Measurements from ENCODE around the gene RETREG3. TPM values are rescaled to one million over a fixed set of nuclear protein-coding genes. Genes with fewer than 3 reads are reported as not detected.

RETREG3 gene
- total and polyA plus RNA-seq, 9 of the 15 experiments (the other 6 are each of a cell fraction or from before 2014, with no cell fraction given) = 4.1 to 39.0 (median 16.9) TPM

- in situ Hi-C loops (cut with MboI) = no loop called here
- no peaks in the 10 kb centered on the region for H3K79me2 ChIP-seq (ENCODE audit: control insufficient read depth, insufficient read depth, low read length)
- ChIA-PET POLR2A (interaction anchor here (0.7 kb wide), 2 partner anchors 65 to 226 kb away, joined by 3 read pairs; no protein-coding TSS in a partner anchor), CTCF (ENCODE audit: low intra/inter-chr PET ratio) (no interaction called here)
- intact Hi-C loops (cut with micrococcal nuclease) = no loop called here
- H3K4me2 ChIP-seq (ENCODE audit: insufficient read depth, low read length) = no peak overlapping the region
- no peaks in the 10 kb centered on the region for H4K20me1 ChIP-seq (replicated peaks; ENCODE audit: control insufficient read depth, insufficient read depth, low read length)
- TF ChIP-seq POLR2G (IDR thresholded peaks at IDR 0.05; ENCODE audit: low read depth, low read length) = peak; percentile 63
- TF ChIP-seq RBFOX2 (IDR thresholded peaks at IDR 0.05; ENCODE audit: low read depth, low read length) = peak; percentile 49
- TF ChIP-seq, protein P1, sequence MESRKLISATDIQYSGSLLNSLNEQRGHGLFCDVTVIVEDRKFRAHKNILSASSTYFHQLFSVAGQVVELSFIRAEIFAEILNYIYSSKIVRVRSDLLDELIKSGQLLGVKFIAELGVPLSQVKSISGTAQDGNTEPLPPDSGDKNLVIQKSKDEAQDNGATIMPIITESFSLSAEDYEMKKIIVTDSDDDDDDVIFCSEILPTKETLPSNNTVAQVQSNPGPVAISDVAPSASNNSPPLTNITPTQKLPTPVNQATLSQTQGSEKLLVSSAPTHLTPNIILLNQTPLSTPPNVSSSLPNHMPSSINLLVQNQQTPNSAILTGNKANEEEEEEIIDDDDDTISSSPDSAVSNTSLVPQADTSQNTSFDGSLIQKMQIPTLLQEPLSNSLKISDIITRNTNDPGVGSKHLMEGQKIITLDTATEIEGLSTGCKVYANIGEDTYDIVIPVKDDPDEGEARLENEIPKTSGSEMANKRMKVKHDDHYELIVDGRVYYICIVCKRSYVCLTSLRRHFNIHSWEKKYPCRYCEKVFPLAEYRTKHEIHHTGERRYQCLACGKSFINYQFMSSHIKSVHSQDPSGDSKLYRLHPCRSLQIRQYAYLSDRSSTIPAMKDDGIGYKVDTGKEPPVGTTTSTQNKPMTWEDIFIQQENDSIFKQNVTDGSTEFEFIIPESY (CRISPR knock-in tag; IDR thresholded peaks at IDR 0.05) = peak; percentile 84
- TF ChIP-seq TEAD2 (tag; IDR thresholded peaks at IDR 0.05) = no peak
- TF ChIP-seq RBM22 (IDR thresholded peaks at IDR 0.05; ENCODE audit: low read depth, low read length, poor library complexity, severe bottlenecking) = peak; percentile 29
- no TSS peak for BruUV-seq (replicated peaks)
- no peak overlapping the region for H2AFZ ChIP-seq (ENCODE audit: low read depth, low read length)
- WGBS (ENCODE audit: insufficient coverage, low coverage, missing lambda C conversion rate) = 92% methylated on average over 36 of the region's 39 CpGs
- no peak overlapping the region for H3K27ac ChIP-seq (ENCODE audit: extremely low read depth, low read depth, low read length)
- peaks cover 33% of the 10 kb centered on the region; the same call in 2 of the 3 replicates for H3K36me3 ChIP-seq (ENCODE audit: control insufficient read depth, insufficient read depth, low read length)
- peaks cover 8 to 38% of the 10 kb centered on the region in 2 experiments; a peak in 4 of 5 replicates for H3K4me1 ChIP-seq (replicated peaks in 1 of 2; ENCODE audit: control insufficient read depth in 2 of 2, insufficient read depth in 2 of 2, low read length in 2 of 2)
- no peak for FAIRE-seq
- H3K27me3 ChIP-seq (ENCODE audit: control insufficient read depth in 2 of 2, insufficient read depth in 2 of 2, low read length in 2 of 2) = no peaks in the 10 kb centered on the region
- H3K4me3 ChIP-seq = no peak overlapping the region
- no peaks in the 10 kb centered on the region for H3K9me1 ChIP-seq (ENCODE audit: control insufficient read depth, insufficient read depth, low read length)
- no peak overlapping the region; a peak in 1 of 4 replicates for H3K9ac ChIP-seq (ENCODE audit: insufficient read depth in 1 of 2, low read depth in 2 of 2, low read length in 2 of 2)
- ATAC-seq = no peak
- H3K9me3 ChIP-seq (replicated peaks; ENCODE audit: control insufficient read depth, insufficient read depth, low read depth, low read length) = no peaks in the 10 kb centered on the region
- peak in 1 of 4 experiments; percentile 5 for DNase-seq (ENCODE audit: extremely low read depth in 1 of 4, low spot score in 3 of 4)
Measured at GRCh38 chr17:42543190-42544079, 65.7 kb downstream of the RETREG3 start.
